ENCODE data around the gene SCO2.

Gene SCO2

GRCh38 chr22:50560034-50560433 lies 34.6 kb upstream of the SCO2 start (continued):
- TF ChIP-seq, protein P1, sequence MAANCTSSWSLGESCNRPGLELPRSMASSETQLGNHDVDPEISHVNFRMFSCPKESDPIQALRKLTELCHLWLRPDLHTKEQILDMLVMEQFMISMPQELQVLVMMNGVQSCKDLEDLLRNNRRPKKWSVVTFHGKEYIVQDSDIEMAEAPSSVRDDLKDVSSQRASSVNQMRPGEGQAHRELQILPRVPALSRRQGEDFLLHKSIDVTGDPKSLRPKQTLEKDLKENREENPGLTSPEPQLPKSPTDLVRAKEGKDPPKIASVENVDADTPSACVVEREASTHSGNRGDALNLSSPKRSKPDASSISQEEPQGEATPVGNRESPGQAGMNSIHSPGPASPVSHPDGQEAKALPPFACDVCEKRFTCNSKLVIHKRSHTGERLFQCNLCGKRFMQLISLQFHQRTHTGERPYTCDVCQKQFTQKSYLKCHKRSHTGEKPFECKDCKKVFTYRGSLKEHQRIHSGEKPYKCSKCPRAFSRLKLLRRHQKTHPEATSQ (tag by site-specific recombination; IDR thresholded peaks at IDR 0.05) = no peak
- TF ChIP-seq ZNF514 (tag by site-specific recombination; IDR thresholded peaks at IDR 0.05) (no peak), ZNF837 (tag by site-specific recombination; IDR thresholded peaks at IDR 0.05) (no peak)
- TF ChIP-seq, protein P2, sequence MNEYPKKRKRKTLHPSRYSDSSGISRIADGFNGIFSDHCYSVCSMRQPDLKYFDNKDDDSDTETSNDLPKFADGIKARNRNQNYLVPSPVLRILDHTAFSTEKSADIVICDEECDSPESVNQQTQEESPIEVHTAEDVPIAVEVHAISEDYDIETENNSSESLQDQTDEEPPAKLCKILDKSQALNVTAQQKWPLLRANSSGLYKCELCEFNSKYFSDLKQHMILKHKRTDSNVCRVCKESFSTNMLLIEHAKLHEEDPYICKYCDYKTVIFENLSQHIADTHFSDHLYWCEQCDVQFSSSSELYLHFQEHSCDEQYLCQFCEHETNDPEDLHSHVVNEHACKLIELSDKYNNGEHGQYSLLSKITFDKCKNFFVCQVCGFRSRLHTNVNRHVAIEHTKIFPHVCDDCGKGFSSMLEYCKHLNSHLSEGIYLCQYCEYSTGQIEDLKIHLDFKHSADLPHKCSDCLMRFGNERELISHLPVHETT (tag by site-specific recombination; IDR thresholded peaks at IDR 0.05) = no peak

DNA sequence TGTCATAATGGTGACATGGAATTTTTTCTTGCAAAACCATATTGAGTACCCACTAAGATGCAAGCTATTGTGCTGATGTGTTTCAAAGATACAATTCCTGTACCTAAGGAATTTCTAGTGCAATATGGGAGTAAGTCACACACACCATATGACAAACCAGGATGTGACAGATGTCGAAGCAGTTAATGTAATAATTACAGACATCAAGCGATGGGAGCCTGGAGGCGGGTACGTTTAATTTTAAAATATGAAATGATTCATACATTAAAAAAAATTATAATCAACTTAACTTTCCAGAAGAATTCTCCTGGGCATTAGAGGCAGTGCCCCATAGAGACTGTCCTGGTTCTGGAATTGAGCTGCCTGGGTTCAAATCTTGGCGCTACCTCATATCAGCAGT lies 31.3 kb upstream of the SCO2 start:
- no peak overlapping the region for H3K27ac ChIP-seq (ENCODE audit: extremely low read depth, low read depth, low read length)
- POLR2A ChIA-PET = no interaction called here
- no peak overlapping the region for H3K4me3 ChIP-seq (ENCODE audit: low read depth, low read length)
- TF ChIP-seq ZNF529 (tag by site-specific recombination; IDR thresholded peaks at IDR 0.05; ENCODE audit: insufficient replicate concordance) = no peak
- TF ChIP-seq MZF1 (tag by site-specific recombination; IDR thresholded peaks at IDR 0.05; ENCODE audit: borderline replicate concordance) = no peak
- no peak for TF ChIP-seq ZNF174 (tag by site-specific recombination; IDR thresholded peaks at IDR 0.05)
- no peak for TF ChIP-seq ZNF146 (tag by site-specific recombination; IDR thresholded peaks at IDR 0.05)
- no peak for TF ChIP-seq ZIC2 (tag by site-specific recombination; IDR thresholded peaks at IDR 0.05)
- TF ChIP-seq ZNF341 (tag by site-specific recombination; IDR thresholded peaks at IDR 0.05; ENCODE audit: low read depth) = no peak
- TF ChIP-seq, protein P3, sequence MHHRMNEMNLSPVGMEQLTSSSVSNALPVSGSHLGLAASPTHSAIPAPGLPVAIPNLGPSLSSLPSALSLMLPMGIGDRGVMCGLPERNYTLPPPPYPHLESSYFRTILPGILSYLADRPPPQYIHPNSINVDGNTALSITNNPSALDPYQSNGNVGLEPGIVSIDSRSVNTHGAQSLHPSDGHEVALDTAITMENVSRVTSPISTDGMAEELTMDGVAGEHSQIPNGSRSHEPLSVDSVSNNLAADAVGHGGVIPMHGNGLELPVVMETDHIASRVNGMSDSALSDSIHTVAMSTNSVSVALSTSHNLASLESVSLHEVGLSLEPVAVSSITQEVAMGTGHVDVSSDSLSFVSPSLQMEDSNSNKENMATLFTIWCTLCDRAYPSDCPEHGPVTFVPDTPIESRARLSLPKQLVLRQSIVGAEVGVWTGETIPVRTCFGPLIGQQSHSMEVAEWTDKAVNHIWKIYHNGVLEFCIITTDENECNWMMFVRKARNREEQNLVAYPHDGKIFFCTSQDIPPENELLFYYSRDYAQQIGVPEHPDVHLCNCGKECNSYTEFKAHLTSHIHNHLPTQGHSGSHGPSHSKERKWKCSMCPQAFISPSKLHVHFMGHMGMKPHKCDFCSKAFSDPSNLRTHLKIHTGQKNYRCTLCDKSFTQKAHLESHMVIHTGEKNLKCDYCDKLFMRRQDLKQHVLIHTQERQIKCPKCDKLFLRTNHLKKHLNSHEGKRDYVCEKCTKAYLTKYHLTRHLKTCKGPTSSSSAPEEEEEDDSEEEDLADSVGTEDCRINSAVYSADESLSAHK (tag by site-specific recombination; IDR thresholded peaks at IDR 0.05) = no peak
- TF ChIP-seq KLF17 (tag by site-specific recombination; IDR thresholded peaks at IDR 0.05) = no peak
- TF ChIP-seq MYNN (tag by site-specific recombination; IDR thresholded peaks at IDR 0.05; ENCODE audit: borderline replicate concordance) = no peak
- TF ChIP-seq KLF7 (tag by site-specific recombination; IDR thresholded peaks at IDR 0.05; ENCODE audit: borderline replicate concordance) = no peak
- no peak for TF ChIP-seq ZNF548 (tag by site-specific recombination; IDR thresholded peaks at IDR 0.05)
- no peak for TF ChIP-seq ZNF302 (tag by site-specific recombination; IDR thresholded peaks at IDR 0.05; ENCODE audit: low read depth)
- no peak for TF ChIP-seq WT1 (tag by site-specific recombination; IDR thresholded peaks at IDR 0.05)
- no peak for TF ChIP-seq ZNF10 (tag by site-specific recombination; IDR thresholded peaks at IDR 0.05)
- TF ChIP-seq REPIN1 (tag by site-specific recombination; IDR thresholded peaks at IDR 0.05; ENCODE audit: low read depth) = no peak
- TF ChIP-seq SP3 (tag by site-specific recombination; IDR thresholded peaks at IDR 0.05) = no peak
- TF ChIP-seq ZNF843 (tag by site-specific recombination; IDR thresholded peaks at IDR 0.05) = no peak
- CTCF ChIA-PET = interaction anchor here (0.8 to 1.8 kb wide), 4 partner anchors 12 to 218 kb away, joined by 3 to 6 read pairs (median 4); partner anchors contain the start of gene SCO2
- H3K36me3 ChIP-seq (ENCODE audit: control insufficient read depth in 2 of 2, insufficient read depth in 1 of 2, low read length in 2 of 2) = no peaks in the 10 kb centered on the region
- no peaks in the 10 kb centered on the region for H3K9me3 ChIP-seq (ENCODE audit: control insufficient read depth, insufficient read depth, low read depth, low read length)
- no peaks in the 10 kb centered on the region for H3K4me1 ChIP-seq (ENCODE audit: control insufficient read depth, insufficient read depth, low read length)
